ENCODE results near the gene DGKI. TPM values are rescaled to one million over a fixed set of nuclear protein-coding genes. Genes with fewer than 3 reads are reported as not detected.

DGKI gene
- total and polyA plus RNA-seq, 7 donors = under 0.01 to 0.56 (median 0.44) TPM; not detected in 2

- H3K9me3 ChIP-seq = peaks cover 3% of the 10 kb centered on the region
- no peak overlapping the region for H3K4me3 ChIP-seq
- ATAC-seq = no peak
- 14 to 16% (median 16%) methylated on average over 5 of the region's 5 CpGs for WGBS, 3 donors
- no peaks in the 10 kb centered on the region for H3K27me3 ChIP-seq (ENCODE audit: insufficient read depth in 3 of 3, low read length in 2 of 3)
- TF ChIP-seq CTCF (IDR thresholded peaks at IDR 0.05) = no peak
- H3K27ac ChIP-seq = no peak overlapping the region
- DNase-seq = no peak
- intact Hi-C loops (cut with DNase I) = no loop called here
- H3K4me1 ChIP-seq = no peaks in the 10 kb centered on the region
- no peaks in the 10 kb centered on the region for H3K36me3 ChIP-seq (ENCODE audit: insufficient read depth in 1 of 2, low read depth in 1 of 2)
These were observed 492.4 kb downstream of the DGKI start for GRCh38 chr7:137354396-137354795.

- ATAC-seq (no peak), DNase-seq (no peak)
- peaks cover 3% of the 10 kb centered on the region for H3K9me3 ChIP-seq
- intact Hi-C loops (cut with DNase I) = no loop called here
- no peaks in the 10 kb centered on the region for H3K27me3 ChIP-seq (ENCODE audit: insufficient read depth in 3 of 3, low read length in 2 of 3)
- WGBS, 3 donors = 64 to 70% (median 69%) methylated on average over 2 of the region's 2 CpGs
- no peaks in the 10 kb centered on the region for H3K36me3 ChIP-seq (ENCODE audit: insufficient read depth in 1 of 2, low read depth in 1 of 2)
- no peak for TF ChIP-seq CTCF (IDR thresholded peaks at IDR 0.05)
- no peaks in the 10 kb centered on the region for H3K4me1 ChIP-seq
- no peak overlapping the region for H3K4me3 ChIP-seq
- H3K27ac ChIP-seq = no peak overlapping the region
These were observed 494.8 kb downstream of the DGKI start for GRCh38 chr7:137351941-137352340.

GRCh38 chr7:137345799-137346449 lies 500.9 kb downstream of the DGKI start:
- 58 to 68% (median 58%) methylated on average over 6 of the region's 6 CpGs for WGBS, 3 donors

GRCh38 chr7:137343281-137343841 lies 503.4 kb downstream of the DGKI start, which contains the start of gene PTN:
TSS of gene PTN (minus strand) at chr7:137343733. CDS start at chr7:137254973, 88,760 bp downstream.
- peak within 1 kb of the TSS; percentile 28 for H3K4me3 ChIP-seq
- TF ChIP-seq CTCF (IDR thresholded peaks at IDR 0.05) = no peak

More at GRCh38 chr7:137345799-137346449, 500.9 kb downstream of the DGKI start:
- Histone ChIP-seq H3K4me1 (no peaks in the 10 kb centered on the region), H3K36me3 (ENCODE audit: insufficient read depth in 1 of 2, low read depth in 1 of 2) (no peaks in the 10 kb centered on the region), H3K27ac (no peak overlapping the region), H3K9me3 (no peaks in the 10 kb centered on the region), H3K27me3 (ENCODE audit: insufficient read depth in 3 of 3, low read length in 2 of 3) (peaks cover 0 to 5% (median 2%) of the 10 kb centered on the region in 3 donors), H3K4me3 (no peak overlapping the region)
- DNase-seq = no peak
- no peak for TF ChIP-seq CTCF (IDR thresholded peaks at IDR 0.05)
- intact Hi-C loops (cut with DNase I) = no loop called here
- no peak for ATAC-seq

More at GRCh38 chr7:137343281-137343841, 503.4 kb downstream of the DGKI start, which contains the start of gene PTN:
- Histone ChIP-seq H3K27ac (no peak within 1 kb of the TSS), H3K27me3 (ENCODE audit: insufficient read depth in 3 of 3, low read length in 2 of 3) (peaks cover 0 to 5% (median 2%) of the 10 kb centered on the region in 3 donors), H3K9me3 (no peaks in the 10 kb centered on the region), H3K4me1 (no peaks in the 10 kb centered on the region), H3K36me3 (ENCODE audit: insufficient read depth in 1 of 2, low read depth in 1 of 2) (no peaks in the 10 kb centered on the region)
- DNase-seq (peak in 1 of 2 donors; percentile 25), ATAC-seq (no peak)
- WGBS, 3 donors = 1 to 3% (median 1%) methylated on average over 23 of the region's 23 CpGs
- intact Hi-C loops (cut with DNase I) = no loop called here
